NCI-H526 treated with DMSO at 0.1 percent for 48 hours (cell line): ENCODE measurements around the gene NEK4.

Experiments used
- DNase-seq: peaks from one replicate; lab custom pipeline; 2025; lab: John Stamatoyannopoulos, UW

Gene NEK4

DNA sequence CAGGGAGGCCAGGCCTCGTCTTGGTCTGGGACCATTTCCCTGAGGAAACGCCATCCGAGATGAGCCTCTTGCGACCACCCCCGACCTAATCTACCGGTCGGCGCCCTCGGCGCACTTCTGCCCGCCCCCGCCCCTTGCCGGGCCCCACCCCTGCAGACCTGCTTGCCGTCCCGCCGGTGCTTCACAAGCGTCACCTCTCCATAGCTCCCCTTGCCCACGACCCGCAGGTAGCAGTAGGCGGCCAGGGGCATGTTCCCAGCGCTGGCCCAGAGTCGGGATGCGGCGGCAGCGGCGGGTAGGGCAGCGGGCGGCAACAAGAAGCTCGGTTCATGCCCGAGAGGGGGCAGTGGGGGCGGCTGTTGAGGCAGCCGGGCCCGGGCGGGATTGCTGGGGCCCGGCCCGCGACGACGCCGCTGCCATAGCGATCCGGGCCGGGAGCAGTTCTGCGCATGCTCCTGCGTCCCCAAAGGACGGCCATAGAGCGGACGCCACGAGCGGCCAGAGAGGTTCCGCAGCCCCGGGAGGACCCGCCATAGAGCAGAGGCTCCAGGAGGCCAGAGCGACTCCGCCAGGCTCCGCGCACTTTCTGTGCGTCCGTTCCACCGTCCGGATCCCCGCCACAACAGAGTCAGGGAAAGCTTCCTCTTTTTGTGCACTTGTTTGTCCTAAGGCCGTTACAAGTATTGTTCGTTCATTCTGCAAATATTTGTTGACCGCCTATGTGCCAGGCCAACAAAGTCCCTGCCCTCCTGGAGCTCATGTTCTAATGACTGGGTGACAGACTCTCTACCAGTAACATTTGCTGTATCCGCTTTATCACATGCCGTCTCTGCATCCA, at the start of gene NEK4:
NEK4 (minus strand) TSS at position 445 of the 838 bp plus-strand sequence; CDS start at position 251, 194 bp downstream.
- DNase-seq = peak; percentile 75

DNA sequence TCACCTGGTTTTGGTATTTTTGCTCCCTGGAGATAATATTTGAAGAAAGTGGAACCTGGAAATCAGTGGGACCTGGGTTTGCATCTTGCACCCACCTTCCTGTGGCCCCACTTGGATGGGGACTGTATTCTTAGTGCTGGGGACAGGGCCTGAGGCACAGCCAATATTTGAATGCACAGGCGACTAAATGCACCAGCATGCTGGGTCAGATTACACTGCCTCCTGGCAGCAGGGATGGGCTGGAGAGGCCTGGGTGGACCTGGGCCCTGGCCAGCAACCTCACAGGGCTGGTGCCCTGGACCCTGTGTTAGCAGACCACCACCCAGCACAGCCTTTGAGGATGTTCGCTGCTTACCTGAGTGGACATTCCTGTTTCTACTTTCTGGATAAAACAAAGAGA, 49.2 kb upstream of the NEK4 start:
- no peak for DNase-seq

DNA sequence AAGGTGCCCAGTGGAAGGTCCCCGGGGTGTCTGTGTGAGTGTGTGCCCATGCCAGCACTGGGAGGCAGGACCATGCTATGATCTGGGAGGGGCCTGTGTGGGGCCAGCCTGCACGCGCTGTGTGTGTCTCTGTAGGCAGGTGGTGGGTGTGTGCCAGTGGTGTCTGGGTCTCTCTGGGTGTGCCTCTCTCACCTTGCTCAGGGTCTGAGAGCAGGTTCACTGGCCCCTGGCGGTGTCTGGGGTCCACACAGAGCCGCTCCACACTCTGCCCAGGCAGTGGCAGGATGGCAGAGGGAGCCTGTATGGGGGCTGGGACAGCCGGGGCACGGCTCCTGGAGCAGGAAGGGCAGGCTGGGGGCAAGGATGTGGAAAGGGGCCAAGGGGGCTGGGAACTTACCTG, 47.1 kb upstream of the NEK4 start:
- no peak for DNase-seq

DNA sequence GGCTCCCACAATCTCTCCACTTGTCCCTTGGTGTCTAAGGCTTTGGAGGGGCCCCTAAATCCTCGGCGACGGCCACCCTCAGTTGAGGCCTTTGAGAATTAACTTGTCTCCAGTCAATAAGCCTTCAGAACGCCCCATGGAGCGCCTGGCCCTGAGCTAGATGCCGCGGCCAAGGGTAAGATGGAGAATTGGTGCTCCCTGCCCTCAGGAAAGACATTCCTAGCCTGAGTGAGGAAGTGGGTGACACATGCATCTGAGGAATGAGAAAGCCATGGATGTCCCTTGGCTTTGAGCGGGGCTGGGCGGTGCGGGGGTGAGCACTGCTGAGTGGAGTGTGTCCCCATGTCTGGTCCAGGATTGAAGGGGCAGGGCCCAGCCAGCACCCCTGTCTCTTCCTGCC, 46.5 kb upstream of the NEK4 start:
- no peak for DNase-seq

DNA sequence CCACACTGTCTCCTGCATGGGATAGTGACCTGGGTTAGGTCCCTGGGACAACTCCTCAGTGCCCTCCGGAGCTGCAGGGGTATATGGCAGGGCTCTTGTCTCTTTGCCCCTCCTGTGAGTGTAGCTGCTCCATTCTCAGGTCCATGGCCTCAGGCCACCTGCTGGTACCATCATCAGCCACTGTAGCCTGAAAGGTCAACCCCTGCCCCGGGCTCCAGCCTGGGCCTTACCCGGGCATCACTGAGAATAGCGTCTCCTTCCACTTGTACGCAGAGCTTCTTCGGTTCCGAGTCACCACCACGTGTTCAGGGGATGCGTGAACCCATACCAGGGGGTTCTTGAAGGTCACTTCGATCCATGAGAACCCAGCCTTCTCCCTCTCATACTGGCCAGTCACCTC, 45.9 kb upstream of the NEK4 start:
- DNase-seq = no peak

DNA sequence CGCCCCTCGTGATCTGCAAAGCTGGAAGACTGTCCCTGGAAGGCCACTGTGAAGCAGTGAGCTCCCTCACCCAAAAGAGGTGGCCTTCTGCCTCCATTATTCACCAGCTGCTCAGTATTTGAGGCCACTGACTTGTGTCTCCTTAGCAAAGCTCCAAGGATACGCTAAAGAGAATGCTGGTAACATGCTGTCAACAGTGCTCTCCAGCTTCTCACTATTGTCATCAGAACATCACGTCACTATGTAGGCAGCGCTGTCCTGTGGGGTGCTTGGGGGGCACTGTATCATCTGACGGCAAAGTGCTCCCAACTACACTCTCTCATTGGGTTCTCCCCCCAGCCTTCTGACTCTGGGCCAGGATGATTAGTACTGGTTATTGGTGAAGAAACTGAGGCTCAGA, 45.5 kb upstream of the NEK4 start:
- no peak for DNase-seq

DNA sequence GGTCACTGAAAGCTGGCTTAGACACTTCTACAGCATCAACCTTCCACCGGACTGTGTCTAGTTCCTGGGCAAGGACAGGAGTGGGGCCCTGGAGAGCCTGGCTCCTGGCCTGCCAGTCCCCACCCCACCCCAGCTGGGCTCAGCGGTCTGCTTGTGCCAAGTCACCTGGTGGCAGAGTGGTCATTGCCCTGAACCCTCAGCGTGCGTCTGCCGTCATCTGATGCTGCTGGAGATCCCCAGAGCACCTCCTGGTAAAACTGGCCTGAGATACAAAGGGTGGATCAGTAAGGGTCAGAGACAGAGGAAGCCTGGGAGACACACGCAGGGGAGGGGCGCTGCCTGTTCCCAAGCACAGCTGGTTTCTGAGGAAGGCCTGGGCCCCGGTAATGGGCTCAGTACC, 43.1 kb upstream of the NEK4 start:
- no peak for DNase-seq

DNA sequence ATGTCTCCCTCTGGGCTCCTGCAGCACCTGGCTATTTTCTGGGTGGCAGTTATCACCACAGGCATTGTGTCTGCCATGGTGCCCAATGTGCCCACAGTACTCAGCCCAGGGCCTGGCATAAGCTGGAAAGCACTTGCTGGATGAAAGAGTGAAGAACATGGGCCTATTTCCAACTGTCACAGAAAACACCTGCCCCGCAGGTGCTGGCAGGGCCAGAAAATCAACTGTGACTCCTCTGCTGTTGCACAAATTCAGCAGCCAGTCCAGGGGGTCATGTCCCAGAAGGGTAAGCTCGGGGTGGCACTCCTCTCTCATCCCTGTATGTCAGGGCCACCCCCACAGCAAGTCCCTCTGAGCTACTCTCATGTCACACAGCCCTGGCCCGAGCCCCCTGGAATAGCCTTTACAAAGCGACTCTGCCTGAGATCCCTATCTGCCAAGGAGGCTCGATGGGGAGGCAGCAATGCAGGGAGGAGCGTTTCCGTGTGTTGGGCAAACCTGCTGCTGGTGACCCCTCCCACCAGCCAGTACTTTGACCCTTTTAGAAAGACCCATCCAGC, 40.8 kb upstream of the NEK4 start:
- DNase-seq = no peak

DNA sequence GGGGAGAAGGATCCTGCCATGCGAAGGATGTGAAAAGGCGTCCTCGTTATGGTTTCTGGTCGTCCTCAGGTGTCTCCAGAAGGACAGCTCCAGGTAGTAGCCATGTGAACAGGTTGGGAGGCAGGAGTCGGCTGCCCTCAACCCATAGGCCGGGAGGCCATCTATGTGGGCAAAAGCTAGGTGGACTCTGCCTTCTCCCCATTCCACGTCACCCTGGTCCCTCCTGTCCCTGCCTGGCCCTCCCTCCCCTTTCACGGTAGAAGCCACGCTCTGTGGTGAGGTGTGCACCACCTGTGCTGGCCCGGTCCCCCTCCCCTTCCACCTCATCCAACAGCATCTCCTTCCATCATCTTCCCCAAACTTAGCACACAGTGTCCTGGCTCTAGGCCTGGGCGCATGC, 40.2 kb upstream of the NEK4 start:
- DNase-seq = no peak

DNA sequence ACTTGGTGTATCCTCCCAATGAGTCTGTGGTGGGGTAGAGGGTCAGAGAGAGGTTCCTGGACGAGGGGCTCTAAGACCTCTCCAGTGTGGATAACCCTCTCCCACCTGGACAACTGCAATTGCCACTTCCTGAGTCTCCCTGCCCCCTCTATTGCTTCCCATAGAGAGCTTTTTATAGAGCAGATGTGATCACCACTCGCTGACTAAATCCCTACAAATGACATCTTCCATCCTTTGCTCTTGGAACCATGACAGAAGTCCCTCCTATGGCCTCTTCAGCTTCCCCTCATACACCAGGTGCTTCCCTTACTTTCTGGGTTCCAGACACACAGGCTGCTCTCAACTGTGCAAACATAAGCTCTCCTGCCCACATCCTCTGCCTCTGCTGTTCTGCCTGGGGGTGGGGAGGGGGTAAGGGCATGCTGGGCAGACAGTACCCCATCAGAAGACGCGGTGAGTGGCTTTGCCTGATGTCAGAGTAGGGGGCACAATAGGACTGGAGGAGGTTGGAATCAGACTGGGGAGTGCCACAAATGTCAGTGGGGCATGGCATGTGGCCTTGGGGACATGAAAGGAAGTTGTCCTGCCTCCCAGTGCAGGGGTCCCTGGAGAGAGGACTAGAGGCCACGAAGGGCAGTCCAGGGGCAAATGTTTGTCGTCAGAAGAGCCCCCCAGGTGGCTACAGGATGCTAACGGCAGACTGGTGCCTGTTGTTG, 39.1 kb upstream of the NEK4 start:
- DNase-seq = no peak

DNA sequence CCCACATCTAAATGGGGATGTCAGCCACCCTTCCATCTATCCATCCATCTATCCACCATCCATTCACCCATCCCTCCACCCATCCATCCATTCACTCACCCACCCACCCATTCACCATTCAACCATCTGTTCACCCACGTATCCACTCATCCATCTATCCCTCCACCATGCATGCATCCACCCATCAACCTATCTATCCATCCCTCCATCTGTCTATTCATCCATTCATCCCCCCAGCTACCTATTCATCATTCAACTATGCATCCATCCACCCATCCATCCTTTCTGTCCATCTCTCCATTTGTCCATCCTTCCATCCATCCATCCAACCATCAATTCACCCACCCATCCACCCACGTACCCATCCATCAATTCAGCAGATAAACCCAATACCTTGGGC, 38.4 kb upstream of the NEK4 start:
- DNase-seq = no peak

DNA sequence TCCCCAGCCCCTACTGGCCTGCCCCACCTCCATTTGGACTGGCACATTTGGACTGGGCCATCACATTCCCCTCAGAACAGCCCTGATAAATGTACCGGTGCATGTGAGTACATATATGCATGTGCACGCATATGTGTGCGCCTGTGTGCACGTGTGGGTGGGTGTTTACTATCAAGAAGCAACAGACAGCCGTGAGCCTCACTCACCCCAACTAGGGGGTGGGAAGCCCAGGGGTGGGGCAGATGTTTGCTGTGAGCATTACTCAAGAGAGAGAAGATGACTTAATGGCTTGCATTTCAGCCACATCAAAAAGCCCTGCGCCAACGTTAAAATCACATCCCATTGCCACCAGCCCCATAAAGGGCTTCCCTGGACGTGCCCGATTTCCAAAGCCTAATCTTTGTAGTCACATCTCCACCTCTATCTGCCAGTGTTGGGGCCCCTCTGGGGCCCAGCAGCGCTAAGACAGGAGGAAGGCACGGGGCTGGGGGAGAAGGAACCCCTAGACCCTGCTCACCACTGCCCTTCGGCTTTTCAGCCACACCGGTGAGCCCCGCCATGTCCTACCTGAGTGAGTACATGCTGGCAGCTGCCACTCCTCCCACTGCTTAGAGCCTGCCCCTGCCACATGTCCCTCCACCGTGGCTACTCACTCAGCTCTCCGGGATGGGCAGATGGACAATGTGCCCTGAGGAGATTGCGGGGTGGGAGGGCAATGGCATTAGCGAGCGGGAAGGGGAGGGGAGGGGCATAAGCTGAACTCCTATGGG, 34.7 kb upstream of the NEK4 start:
- no peak for DNase-seq

DNA sequence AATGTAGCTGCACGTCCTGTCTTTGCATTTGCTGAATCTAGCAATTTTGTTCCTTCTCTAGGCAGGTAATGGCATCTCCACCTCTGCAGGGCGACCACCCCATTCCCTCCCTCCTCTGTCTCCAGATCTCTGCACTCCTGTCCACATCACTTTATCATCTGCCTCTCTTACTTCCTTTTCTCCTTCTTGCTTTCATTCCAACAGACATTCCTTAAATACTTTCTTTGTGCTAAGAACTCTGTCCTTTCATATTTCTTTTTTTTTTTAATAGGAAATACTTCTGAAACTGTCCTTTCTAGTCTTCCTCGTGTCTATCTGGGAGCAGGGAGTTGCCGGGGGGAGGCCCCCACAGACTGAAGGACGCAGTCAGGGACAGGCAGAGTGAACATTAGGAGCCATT, 31.1 kb upstream of the NEK4 start:
- no peak for DNase-seq

DNA sequence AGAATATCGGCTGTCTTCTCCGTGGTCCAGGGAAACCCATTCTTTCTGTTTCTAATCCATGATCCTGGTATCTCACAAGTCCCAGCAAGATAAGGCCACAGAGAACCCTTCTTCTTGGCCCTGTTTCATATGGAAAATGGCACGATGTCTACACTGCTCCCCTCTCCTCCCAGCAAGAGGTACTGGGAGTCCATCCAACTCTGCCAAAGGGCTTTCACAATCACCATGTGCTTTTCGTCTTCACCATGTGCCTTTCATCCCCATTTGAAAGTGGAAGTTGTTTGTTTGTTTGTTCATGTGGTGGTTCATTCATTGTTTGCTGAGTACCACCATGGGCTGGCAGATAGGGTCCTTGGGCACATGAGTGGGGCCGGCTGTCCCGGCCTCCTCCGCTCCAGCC, 29.3 kb upstream of the NEK4 start:
- no peak for DNase-seq

DNA sequence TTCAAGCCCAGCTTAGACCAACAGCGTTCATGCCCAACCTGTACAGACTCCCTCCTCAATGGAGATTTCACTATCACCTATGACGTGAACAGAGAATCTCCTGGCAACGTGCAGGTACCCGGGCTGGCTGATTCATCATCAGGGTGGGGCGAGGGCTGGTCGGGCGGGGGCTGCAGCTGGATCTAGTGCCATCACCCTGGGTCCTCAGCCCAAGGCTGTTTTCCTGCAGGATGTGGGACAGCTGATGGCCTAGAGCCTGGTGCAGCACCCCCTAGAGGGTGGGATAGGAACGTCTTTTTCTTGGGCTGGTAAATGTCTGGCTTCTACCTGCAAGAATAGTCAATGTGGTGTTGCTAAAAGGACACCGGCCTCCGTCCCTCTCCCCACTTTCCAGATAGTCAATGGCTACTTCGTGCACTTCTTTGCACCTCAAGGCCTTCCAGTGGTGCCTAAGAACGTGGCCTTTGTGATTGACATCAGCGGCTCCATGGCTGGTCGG, 28.3 kb upstream of the NEK4 start:
- DNase-seq = peak; percentile 23

DNA sequence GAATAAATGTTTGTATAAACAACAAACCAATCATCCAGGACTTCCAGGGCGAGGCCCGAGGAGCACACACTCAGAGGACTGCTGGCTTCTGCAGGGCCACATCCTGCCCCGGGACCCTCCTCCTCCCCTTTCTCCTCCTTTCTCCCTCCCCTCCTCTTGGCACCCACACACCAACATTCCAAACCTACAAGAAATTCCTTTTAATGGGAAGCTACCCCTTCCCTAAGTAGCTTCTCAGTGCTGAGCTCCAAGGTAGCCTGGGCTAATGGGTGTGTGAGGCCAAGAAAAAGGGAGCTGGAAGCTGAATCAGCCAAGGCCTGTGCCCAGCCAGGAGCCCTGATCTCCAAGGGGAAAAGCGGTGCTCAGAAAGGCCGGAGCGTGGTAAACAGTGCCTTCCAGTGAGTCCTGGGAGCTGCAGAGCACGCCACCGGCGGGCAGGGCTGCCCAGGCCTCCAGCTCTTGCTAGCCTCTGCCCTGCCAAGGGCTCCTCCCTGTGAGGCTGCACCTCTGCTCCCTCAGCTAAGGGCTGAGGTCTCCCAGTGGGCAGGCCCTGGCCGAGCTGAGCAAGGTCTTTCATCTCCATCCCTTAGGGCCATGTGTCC, 27.7 kb upstream of the NEK4 start:
- DNase-seq = no peak

DNA sequence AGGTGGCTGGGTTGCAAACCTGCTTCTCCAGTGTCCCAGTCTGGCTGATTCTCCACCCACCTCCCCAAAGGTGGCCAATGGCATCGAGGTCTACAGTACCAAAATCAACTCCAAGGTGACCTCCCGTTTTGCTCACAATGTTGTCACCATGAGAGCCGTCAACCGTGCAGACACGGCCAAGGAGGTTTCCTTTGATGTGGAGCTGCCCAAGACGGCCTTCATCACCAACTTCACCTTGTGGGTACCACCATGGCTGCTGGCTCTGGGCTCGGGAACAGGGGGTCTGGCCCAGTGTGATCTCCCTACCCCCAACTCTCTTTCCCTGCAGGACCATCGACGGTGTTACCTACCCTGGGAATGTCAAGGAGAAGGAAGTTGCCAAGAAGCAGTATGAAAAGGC, 25.7 kb upstream of the NEK4 start:
- no peak for DNase-seq

DNA sequence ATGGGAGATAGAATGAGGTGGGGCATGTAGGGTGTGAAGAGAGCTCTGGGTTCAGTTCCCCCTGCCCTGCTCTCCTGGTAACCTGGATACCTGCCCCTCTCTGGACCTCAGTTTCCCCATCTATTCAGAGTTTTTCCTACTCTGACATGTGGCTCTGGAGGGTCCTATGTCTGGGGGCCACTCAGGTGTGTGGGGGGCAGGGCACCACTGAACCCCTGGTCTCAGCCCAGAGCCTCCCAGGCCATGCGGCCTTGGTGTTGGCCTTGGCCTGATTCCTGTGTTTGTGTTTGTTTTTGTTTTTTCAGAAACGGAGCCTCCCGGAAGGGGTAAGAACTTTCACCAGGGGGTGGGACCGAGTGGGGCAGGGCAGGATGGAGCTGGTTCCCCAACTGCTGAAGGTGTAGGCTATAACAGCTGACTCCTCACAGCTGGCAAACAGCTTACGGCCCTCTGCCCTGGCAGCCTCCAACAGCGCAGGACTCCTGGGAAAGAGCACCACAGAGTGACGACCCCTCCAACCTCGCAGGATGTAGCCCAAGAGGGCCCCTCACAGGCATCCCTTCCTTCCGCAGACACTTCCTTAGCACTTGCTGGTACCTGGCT, 24.7 kb upstream of the NEK4 start:
- DNase-seq = no peak

DNA sequence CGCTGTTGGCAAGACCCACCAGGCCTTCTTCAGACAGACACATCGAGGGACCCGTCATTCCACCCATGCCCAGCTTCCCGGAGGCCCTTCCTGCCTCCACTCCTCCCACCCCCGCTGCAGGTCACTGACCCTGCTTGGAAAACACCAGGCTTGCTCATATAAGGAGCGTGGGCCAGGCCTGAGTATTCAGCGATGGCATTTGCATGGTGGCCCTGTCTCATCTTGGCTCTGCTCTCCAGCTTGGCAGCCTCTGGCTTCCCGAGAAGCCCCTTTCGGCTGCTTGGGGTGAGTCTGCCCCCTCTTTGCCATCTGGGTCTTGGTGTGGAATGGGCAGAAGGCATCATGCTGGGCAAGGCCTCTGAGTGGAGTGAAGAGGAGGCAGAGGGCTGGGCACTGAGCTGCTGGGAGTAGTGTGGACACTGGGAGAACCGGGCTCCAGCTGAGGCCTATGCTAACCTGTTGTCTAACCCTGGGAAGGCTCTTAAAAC, 23.9 kb upstream of the NEK4 start, which contains the start of gene ITIH3:
ITIH3 (plus strand) TSS at position 185 of the 488 bp plus-strand sequence; CDS start at position 193, 8 bp downstream.
- no peak for DNase-seq

DNA sequence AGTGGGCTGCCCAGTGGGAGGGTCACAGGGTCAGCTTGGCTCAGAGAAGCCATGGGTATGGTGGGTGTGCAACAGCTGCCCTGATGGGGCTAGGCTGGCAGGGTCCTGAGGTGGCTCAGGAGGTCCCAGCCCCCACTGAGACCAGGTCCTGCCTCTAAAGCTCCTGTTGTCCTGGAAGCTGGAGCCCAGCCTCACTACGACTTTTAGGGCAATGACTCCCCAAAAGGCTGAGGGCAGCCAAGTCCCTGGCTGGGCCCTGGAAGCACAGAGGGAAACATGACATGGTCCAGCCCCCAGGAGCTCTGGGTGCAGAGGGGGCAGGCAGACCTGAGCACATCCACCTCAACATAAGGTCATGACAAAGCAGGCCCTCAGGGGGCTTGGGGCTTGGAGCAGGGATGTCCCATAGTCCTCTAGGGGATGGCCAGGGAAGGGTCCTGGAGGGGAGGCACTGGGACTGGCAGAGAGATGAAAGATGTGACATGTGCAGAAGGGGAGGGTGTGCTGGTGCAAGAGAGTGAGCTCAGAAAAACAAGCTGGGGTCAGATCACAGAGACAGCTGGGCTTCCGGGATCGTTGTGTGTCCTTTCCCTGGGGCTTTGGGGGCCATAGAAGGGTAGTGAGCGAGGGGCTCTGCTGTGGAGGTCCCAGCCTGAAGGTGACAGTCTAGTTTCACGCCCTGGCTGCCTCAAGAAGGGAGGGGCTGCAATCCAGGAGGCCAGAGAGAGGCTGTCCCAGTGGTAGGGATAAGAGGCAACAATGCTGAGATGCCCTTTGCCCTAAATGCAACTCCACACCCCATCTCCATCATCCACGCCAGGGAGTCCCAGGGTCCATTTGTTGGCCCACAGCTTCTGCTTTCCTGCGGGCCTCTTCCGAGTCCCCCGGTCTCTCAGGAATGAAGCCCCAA, 23.2 kb upstream of the NEK4 start:
- no peak for DNase-seq
